ENCODE results near the gene TWSG1.

GRCh38 chr18:9365406-9365805 lies 30.8 kb downstream of the TWSG1 start:
- TF ChIP-seq POLR2A (IDR thresholded peaks at IDR 0.05) (no peak), CTCF (IDR thresholded peaks at IDR 0.05) (no peak)

Data from heart left ventricle (tissue), 13 donors.